K562 (cell line): ENCODE data around the gene DCTN2. TPM values are rescaled to one million over a fixed set of nuclear protein-coding genes. Genes with fewer than 3 reads are reported as not detected.

Experiments used
- CEBPB ChIP-seq: fragments of 450-650 bp; IDR thresholded peaks from 2 replicates; pipeline ENCODE4 v1.6.1; 2016; ENCODE audit warnings: missing genetic modification characterization, missing compliant biosample characterization
- CUX1 ChIP-seq: fragments of 200-800 bp; sonication (Bioruptor generic); IDR thresholded peaks from 2 replicates; pipeline ENCODE4 v1.6.1; 2016; ENCODE audit warnings: missing genetic modification characterization, missing compliant biosample characterization
- EZH2 ChIP-seq: IDR thresholded peaks from 2 replicates; pipeline ENCODE4 v1.6.1; 2012; ENCODE audit warnings: low read depth, mild to moderate bottlenecking, inconsistent platforms, low read length, borderline replicate concordance
- KLF1 ChIP-seq: fragments of 450-650 bp; IDR thresholded peaks from 2 replicates; pipeline ENCODE4 v1.6.1; 2016; ENCODE audit warnings: missing genetic modification characterization, missing compliant biosample characterization
- POLR3G ChIP-seq: IDR thresholded peaks from 2 replicates; pipeline ENCODE4 v1.6.1; 2011; ENCODE audit not compliant: insufficient read length, insufficient replicate concordance; ENCODE audit errors: extremely low read depth
- POU5F1 ChIP-seq: fragments of 150-350 bp; IDR thresholded peaks from 2 replicates; pipeline ENCODE4 v1.6.1; 2014; ENCODE audit warnings: borderline replicate concordance, low read length, low read depth, mild to moderate bottlenecking; ENCODE audit not compliant: partially characterized antibody
- RBFOX2 ChIP-seq: fragments of 200-400 bp; formaldehyde crosslinking; IDR thresholded peaks from 2 replicates; pipeline ENCODE4 v1.6.1; 2017; ENCODE audit warnings: low read depth, mild to moderate bottlenecking, low read length, moderate library complexity
- SIRT6 ChIP-seq: IDR thresholded peaks from one replicate; pipeline ENCODE4 v1.6.1; 2012; ENCODE audit warnings: low read depth, mild to moderate bottlenecking, control low read depth, inconsistent platforms, low read length, moderate library complexity
- SRSF7 ChIP-seq: fragments of 200-400 bp; formaldehyde crosslinking; optimal IDR thresholded peaks from 2 replicates; pipeline ENCODE3; 2017; ENCODE audit warnings: mild to moderate bottlenecking, low read depth, low read length
- ZNF696 ChIP-seq: fragments of 250-450 bp; sonication (Bioruptor Pico); conservative IDR thresholded peaks from 2 replicates; pipeline ENCODE4 v1.4.0; 2020; ENCODE audit warnings: mild to moderate bottlenecking, moderate library complexity
- polyA plus RNA-seq, 8 experiments: library from polyadenylated mRNA; depleted of rRNA in 4 of 8; stranded (reverse) in 5 of 8; unstranded in 3 of 8; fragments of >200 nt; fragmentation: Nextera tagmentation in 2 of 8; fragmentation: Illumina TruSeq in 1 of 8; extraction: Ambion mirVana in 2 of 8; extraction: Trizol in 1 of 8; gene quantifications; 2 replicates each; pipeline versions ENCODE4 v1.2.1 to v1.2.3, GENCODE V29; 2011 to 2014; ENCODE audit warnings: inconsistent platforms in 1 of 8, missing spikeins in 1 of 8
- total RNA-seq, 7 experiments: library from RNA; depleted of rRNA in 6 of 7; stranded (reverse); fragments of >200 nt in 6 of 7; fragmentation: Illumina TruSeq in 2 of 7; extraction: Trizol in 2 of 7; gene quantifications; 2 replicates each; pipeline versions ENCODE4 v1.2.1 to v1.2.3, GENCODE V29; 2011 to 2021; ENCODE audit warnings: low replicate concordance in 1 of 7
- TF ChIP-seq, protein P1 (sequence below): fragments of 450-650 bp; IDR thresholded peaks from 2 replicates; pipeline ENCODE4 v1.7.0; 2016; ENCODE audit warnings: borderline replicate concordance
- TF ChIP-seq, protein P2 (sequence below): fragments of 250-450 bp; sonication (Bioruptor Pico); IDR thresholded peaks from 2 replicates; pipeline ENCODE4 v1.4.0; 2020

The DCTN2 gene
- total and polyA plus RNA-seq, 9 of the 15 experiments (the other 6 are each of a cell fraction or from before 2014, with no cell fraction given), result 43.6 to 270 (median 125) TPM

GRCh38 chr12:57547288-57548012, 458 bp upstream of the DCTN2 start (continued):
- TF ChIP-seq, protein P1, sequence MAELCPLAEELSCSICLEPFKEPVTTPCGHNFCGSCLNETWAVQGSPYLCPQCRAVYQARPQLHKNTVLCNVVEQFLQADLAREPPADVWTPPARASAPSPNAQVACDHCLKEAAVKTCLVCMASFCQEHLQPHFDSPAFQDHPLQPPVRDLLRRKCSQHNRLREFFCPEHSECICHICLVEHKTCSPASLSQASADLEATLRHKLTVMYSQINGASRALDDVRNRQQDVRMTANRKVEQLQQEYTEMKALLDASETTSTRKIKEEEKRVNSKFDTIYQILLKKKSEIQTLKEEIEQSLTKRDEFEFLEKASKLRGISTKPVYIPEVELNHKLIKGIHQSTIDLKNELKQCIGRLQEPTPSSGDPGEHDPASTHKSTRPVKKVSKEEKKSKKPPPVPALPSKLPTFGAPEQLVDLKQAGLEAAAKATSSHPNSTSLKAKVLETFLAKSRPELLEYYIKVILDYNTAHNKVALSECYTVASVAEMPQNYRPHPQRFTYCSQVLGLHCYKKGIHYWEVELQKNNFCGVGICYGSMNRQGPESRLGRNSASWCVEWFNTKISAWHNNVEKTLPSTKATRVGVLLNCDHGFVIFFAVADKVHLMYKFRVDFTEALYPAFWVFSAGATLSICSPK, result peak; percentile 84; the same call in 1 of the 2 replicates
- TF ChIP-seq POLR3G (no peak), SRSF7 (no peak), EZH2 (no peak), CUX1 (CRISPR knock-in tag) (no peak), POU5F1 (no peak), ZNF696 (no peak), KLF1 (tag) (peak; percentile 58; the same call in 1 of the 2 replicates), SIRT6 (no peak), CEBPB (0 out of 2 replicates have a peak, but pooled peaks have one; percentile 47), RBFOX2 (no peak)
- TF ChIP-seq, protein P2, sequence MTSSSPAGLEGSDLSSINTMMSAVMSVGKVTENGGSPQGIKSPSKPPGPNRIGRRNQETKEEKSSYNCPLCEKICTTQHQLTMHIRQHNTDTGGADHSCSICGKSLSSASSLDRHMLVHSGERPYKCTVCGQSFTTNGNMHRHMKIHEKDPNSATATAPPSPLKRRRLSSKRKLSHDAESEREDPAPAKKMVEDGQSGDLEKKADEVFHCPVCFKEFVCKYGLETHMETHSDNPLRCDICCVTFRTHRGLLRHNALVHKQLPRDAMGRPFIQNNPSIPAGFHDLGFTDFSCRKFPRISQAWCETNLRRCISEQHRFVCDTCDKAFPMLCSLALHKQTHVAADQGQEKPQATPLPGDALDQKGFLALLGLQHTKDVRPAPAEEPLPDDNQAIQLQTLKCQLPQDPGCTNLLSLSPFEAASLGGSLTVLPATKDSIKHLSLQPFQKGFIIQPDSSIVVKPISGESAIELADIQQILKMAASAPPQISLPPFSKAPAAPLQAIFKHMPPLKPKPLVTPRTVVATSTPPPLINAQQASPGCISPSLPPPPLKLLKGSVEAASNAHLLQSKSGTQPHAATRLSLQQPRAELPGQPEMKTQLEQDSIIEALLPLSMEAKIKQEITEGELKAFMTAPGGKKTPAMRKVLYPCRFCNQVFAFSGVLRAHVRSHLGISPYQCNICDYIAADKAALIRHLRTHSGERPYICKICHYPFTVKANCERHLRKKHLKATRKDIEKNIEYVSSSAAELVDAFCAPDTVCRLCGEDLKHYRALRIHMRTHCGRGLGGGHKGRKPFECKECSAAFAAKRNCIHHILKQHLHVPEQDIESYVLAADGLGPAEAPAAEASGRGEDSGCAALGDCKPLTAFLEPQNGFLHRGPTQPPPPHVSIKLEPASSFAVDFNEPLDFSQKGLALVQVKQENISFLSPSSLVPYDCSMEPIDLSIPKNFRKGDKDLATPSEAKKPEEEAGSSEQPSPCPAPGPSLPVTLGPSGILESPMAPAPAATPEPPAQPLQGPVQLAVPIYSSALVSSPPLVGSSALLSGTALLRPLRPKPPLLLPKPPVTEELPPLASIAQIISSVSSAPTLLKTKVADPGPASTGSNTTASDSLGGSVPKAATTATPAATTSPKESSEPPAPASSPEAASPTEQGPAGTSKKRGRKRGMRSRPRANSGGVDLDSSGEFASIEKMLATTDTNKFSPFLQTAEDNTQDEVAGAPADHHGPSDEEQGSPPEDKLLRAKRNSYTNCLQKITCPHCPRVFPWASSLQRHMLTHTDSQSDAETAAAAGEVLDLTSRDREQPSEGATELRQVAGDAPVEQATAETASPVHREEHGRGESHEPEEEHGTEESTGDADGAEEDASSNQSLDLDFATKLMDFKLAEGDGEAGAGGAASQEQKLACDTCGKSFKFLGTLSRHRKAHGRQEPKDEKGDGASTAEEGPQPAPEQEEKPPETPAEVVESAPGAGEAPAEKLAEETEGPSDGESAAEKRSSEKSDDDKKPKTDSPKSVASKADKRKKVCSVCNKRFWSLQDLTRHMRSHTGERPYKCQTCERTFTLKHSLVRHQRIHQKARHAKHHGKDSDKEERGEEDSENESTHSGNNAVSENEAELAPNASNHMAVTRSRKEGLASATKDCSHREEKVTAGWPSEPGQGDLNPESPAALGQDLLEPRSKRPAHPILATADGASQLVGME (CRISPR knock-in tag), result no peak
